WTC11 (cell line): ENCODE data around the gene FAM20A. TPM values are rescaled to one million over a fixed set of nuclear protein-coding genes. Genes with fewer than 3 reads are reported as not detected.

Source experiments
- ATAC-seq: fragments of 200-7000 bp; cut with Tn5 transposase; 2 replicates; pipeline ENCODE4 v1.10.0; 2021; ENCODE audit warnings: mild to moderate bottlenecking, moderate library complexity
- CTCF ChIA-PET: fragments of 300-600 bp; sonication (Branson Sonifier 250); formaldehyde crosslinking; loops from one replicate; lab custom pipeline; 2021; ENCODE audit warnings: antibody characterized with exemption; lab: Charles Lee
- POLR2A ChIA-PET: fragments of 350-600 bp; sonication (Branson Sonifier 250); formaldehyde crosslinking; loops from one replicate; lab custom pipeline; 2021; ENCODE audit warnings: antibody characterized with exemption; lab: Charles Lee
- DNase-seq: peaks from one replicate; pipeline ENCODE4 v3.0.0; 2021; ENCODE audit warnings: low spot score
- H3K27ac Mint-ChIP-seq: 2 replicates; pipeline ENCODE4 v1.8.0; 2021; ENCODE audit warnings: mixed read lengths
- H3K27me3 Mint-ChIP-seq: 2 replicates; pipeline ENCODE4 v1.8.0; 2021; ENCODE audit warnings: low read depth, mild to moderate bottlenecking, moderate library complexity, mixed read lengths
- H3K36me3 Mint-ChIP-seq: 2 replicates; pipeline ENCODE4 v1.8.0; 2021; ENCODE audit warnings: mixed read lengths
- H3K4me1 Mint-ChIP-seq: 2 replicates; pipeline ENCODE4 v1.8.0; 2022; ENCODE audit warnings: mixed read lengths
- H3K4me3 Mint-ChIP-seq: 2 replicates; pipeline ENCODE4 v1.8.0; 2021; ENCODE audit warnings: mild to moderate bottlenecking, moderate library complexity, mixed read lengths
- H3K9me3 Mint-ChIP-seq: 2 replicates; pipeline ENCODE4 v1.8.0; 2021; ENCODE audit warnings: mixed read lengths
- CDX4 ChIP-seq: fragments of 250-450 bp; sonication (Bioruptor Pico); IDR thresholded peaks from 2 replicates; pipeline ENCODE4 v1.9.0; 2021; ENCODE audit warnings: moderate library complexity, mild to moderate bottlenecking, inconsistent platforms, borderline replicate concordance
- CTCF ChIP-seq: fragments of 200-600 bp; IDR thresholded peaks from 2 replicates; pipeline ENCODE4 v1.8.0; 2022; ENCODE audit warnings: antibody characterized with exemption
- ELF4 ChIP-seq: sonication (generic); formaldehyde crosslinking; IDR thresholded peaks from 2 replicates; pipeline ENCODE4 v1.8.1; 2022; ENCODE audit warnings: low read depth, mild to moderate bottlenecking, moderate library complexity, missing genetic modification reagents
- ERG ChIP-seq: fragments of 250-450 bp; sonication (Bioruptor Pico); IDR thresholded peaks from 2 replicates; pipeline ENCODE4 v1.8.0; 2021; ENCODE audit warnings: mild to moderate bottlenecking
- GTF2I ChIP-seq: fragments of 250-450 bp; sonication (Bioruptor Pico); conservative IDR thresholded peaks from 2 replicates; pipeline ENCODE4 v1.4.0; 2021; ENCODE audit warnings: mild to moderate bottlenecking
- NFYB ChIP-seq: sonication (generic); formaldehyde crosslinking; conservative IDR thresholded peaks from 2 replicates; pipeline ENCODE4 v1.8.0; 2022; ENCODE audit warnings: low read depth, missing genetic modification reagents
- PRDM15 ChIP-seq: sonication (generic); formaldehyde crosslinking; IDR thresholded peaks from 2 replicates; pipeline ENCODE4 v1.8.0; 2022; ENCODE audit warnings: missing genetic modification reagents
- PRRX2 ChIP-seq: fragments of 250-450 bp; sonication (Bioruptor Pico); IDR thresholded peaks from 2 replicates; pipeline ENCODE4 v1.8.0; 2021; ENCODE audit warnings: mild to moderate bottlenecking
- SMAD3 ChIP-seq: sonication (generic); formaldehyde crosslinking; IDR thresholded peaks from 2 replicates; pipeline ENCODE4 v1.8.0; 2022; ENCODE audit warnings: missing genetic modification reagents, mild to moderate bottlenecking, borderline replicate concordance
- TEAD1 ChIP-seq: sonication (generic); formaldehyde crosslinking; IDR thresholded peaks from 2 replicates; pipeline ENCODE4 v1.8.0; 2022; ENCODE audit warnings: mild to moderate bottlenecking, missing genetic modification reagents
- TEAD4 ChIP-seq: sonication (generic); formaldehyde crosslinking; IDR thresholded peaks from 2 replicates; pipeline ENCODE4 v1.8.0; 2022; ENCODE audit warnings: mild to moderate bottlenecking, missing genetic modification reagents
- ZNF396 ChIP-seq: fragments of 250-450 bp; sonication (Bioruptor Pico); IDR thresholded peaks from 2 replicates; pipeline ENCODE4 v1.8.0; 2021; ENCODE audit warnings: mild to moderate bottlenecking, moderate library complexity, borderline replicate concordance
- ZNF425 ChIP-seq: fragments of 250-450 bp; sonication (Bioruptor Pico); conservative IDR thresholded peaks from 2 replicates; pipeline ENCODE4 v1.9.0; 2021; ENCODE audit warnings: mild to moderate bottlenecking
- total RNA-seq: library from RNA; stranded (reverse); gene quantifications from 3 replicates; pipeline ENCODE4 v1.2.3, GENCODE V29; 2021
- TF ChIP-seq, protein P1 (sequence below): fragments of 250-450 bp; sonication (Bioruptor Pico); IDR thresholded peaks from 2 replicates; pipeline ENCODE4 v1.9.0; 2021; ENCODE audit warnings: mild to moderate bottlenecking
- TF ChIP-seq, protein P2 (sequence below): sonication (generic); formaldehyde crosslinking; IDR thresholded peaks from 2 replicates; pipeline ENCODE4 v1.8.0; 2023; ENCODE audit warnings: mild to moderate bottlenecking, missing genetic modification reagents
- TF ChIP-seq, protein P3 (sequence below): sonication (generic); formaldehyde crosslinking; IDR thresholded peaks from 2 replicates; pipeline ENCODE4 v1.8.1; 2023; ENCODE audit warnings: mild to moderate bottlenecking, moderate library complexity, missing genetic modification reagents

Gene FAM20A
- total RNA-seq, 1 experiment from 2014 or later, result 5.8 TPM

DNA sequence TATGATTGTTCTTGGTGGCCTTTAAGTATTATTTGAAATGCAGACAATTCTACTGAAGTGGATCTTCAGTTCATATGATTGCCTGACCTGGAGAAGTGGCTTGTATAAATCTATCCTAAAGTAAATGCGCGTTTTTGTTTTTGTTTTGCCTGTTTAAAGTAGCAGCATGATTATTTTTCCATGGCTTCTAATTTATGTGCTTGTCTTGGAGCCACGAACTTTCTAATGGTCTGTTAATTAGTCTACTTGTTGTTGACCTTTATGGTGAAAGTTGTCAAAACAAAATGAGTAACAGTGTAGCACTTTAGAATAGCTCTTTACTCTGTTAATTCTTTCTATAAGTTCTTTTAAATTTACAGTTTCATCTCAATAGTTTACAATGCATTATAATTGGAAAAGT is 87.2 kb downstream of the FAM20A start:
- ChIA-PET CTCF (no interaction called here), POLR2A (no interaction called here)
- Mint-ChIP-seq H3K9me3 (peaks cover 30% of the 10 kb centered on the region), H3K4me1 (peaks cover 32% of the 10 kb centered on the region), H3K27me3 (no peaks in the 10 kb centered on the region; the same call in 1 of the 2 replicates), H3K27ac (peak overlapping the region; percentile 54; the same call in 1 of the 2 replicates), H3K4me3 (peak overlapping the region; percentile 98), H3K36me3 (peaks cover 37% of the 10 kb centered on the region)
- DNase-seq, result no peak
- TF ChIP-seq, protein P1, sequence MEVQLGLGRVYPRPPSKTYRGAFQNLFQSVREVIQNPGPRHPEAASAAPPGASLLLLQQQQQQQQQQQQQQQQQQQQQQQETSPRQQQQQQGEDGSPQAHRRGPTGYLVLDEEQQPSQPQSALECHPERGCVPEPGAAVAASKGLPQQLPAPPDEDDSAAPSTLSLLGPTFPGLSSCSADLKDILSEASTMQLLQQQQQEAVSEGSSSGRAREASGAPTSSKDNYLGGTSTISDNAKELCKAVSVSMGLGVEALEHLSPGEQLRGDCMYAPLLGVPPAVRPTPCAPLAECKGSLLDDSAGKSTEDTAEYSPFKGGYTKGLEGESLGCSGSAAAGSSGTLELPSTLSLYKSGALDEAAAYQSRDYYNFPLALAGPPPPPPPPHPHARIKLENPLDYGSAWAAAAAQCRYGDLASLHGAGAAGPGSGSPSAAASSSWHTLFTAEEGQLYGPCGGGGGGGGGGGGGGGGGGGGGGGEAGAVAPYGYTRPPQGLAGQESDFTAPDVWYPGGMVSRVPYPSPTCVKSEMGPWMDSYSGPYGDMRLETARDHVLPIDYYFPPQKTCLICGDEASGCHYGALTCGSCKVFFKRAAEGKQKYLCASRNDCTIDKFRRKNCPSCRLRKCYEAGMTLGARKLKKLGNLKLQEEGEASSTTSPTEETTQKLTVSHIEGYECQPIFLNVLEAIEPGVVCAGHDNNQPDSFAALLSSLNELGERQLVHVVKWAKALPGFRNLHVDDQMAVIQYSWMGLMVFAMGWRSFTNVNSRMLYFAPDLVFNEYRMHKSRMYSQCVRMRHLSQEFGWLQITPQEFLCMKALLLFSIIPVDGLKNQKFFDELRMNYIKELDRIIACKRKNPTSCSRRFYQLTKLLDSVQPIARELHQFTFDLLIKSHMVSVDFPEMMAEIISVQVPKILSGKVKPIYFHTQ (CRISPR knock-in tag), result no peak
- TF ChIP-seq ZNF396 (CRISPR knock-in tag) (no peak), ERG (CRISPR knock-in tag) (no peak), TEAD4 (CRISPR knock-in tag) (no peak), ELF4 (CRISPR knock-in tag) (no peak), NFYB (CRISPR knock-in tag) (no peak), CTCF (no peak)
- TF ChIP-seq, protein P2, sequence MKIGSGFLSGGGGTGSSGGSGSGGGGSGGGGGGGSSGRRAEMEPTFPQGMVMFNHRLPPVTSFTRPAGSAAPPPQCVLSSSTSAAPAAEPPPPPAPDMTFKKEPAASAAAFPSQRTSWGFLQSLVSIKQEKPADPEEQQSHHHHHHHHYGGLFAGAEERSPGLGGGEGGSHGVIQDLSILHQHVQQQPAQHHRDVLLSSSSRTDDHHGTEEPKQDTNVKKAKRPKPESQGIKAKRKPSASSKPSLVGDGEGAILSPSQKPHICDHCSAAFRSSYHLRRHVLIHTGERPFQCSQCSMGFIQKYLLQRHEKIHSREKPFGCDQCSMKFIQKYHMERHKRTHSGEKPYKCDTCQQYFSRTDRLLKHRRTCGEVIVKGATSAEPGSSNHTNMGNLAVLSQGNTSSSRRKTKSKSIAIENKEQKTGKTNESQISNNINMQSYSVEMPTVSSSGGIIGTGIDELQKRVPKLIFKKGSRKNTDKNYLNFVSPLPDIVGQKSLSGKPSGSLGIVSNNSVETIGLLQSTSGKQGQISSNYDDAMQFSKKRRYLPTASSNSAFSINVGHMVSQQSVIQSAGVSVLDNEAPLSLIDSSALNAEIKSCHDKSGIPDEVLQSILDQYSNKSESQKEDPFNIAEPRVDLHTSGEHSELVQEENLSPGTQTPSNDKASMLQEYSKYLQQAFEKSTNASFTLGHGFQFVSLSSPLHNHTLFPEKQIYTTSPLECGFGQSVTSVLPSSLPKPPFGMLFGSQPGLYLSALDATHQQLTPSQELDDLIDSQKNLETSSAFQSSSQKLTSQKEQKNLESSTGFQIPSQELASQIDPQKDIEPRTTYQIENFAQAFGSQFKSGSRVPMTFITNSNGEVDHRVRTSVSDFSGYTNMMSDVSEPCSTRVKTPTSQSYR (CRISPR knock-in tag), result no peak
- TF ChIP-seq, protein P3, sequence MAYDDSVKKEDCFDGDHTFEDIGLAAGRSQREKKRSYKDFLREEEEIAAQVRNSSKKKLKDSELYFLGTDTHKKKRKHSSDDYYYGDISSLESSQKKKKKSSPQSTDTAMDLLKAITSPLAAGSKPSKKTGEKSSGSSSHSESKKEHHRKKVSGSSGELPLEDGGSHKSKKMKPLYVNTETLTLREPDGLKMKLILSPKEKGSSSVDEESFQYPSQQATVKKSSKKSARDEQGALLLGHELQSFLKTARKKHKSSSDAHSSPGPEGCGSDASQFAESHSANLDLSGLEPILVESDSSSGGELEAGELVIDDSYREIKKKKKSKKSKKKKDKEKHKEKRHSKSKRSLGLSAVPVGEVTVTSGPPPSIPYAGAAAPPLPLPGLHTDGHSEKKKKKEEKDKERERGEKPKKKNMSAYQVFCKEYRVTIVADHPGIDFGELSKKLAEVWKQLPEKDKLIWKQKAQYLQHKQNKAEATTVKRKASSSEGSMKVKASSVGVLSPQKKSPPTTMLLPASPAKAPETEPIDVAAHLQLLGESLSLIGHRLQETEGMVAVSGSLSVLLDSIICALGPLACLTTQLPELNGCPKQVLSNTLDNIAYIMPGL (CRISPR knock-in tag), result no peak
- ATAC-seq, result no peak

DNA sequence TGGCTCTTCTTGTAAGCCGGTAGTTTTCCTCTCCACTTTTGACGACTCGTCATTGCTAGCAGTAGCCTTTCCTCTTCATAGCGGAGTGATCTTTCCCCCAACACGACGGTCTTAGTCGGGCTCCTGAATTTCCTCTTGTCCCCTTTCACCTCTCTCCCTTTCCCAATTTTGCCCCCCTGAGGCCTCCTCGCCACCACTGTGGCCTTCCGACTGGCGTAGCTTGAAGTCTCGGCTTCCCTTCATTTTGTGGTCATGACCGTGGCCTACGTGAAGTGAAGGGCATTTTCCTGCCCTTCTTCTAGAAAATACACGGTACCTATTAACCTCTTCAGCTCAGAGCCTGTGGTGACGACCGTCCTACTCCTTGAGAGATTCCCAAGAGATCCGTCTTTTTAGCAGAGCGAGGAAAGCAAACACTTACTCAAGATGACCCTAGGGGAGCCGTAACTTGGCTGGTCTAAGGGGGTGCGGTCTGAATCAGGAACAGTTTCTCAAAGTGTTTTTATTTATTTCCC is 88.2 kb downstream of the FAM20A start:
- peaks cover 32% of the 10 kb centered on the region for H3K4me1 Mint-ChIP-seq
- H3K27ac Mint-ChIP-seq, result peak overlapping the region; percentile 98
- POLR2A ChIA-PET, result interaction anchor here (1.0 to 2.7 kb wide), 3 partner anchors 45 to 101 kb away, joined by 4 to 14 read pairs (median 6); partner anchors contain the start of gene WIPI1
- CTCF ChIA-PET, result interaction anchor here (1.4 kb wide), 1 partner anchor 101 kb away, joined by 4 read pairs; no protein-coding TSS in a partner anchor
- peak overlapping the region; percentile 98 for H3K4me3 Mint-ChIP-seq
- no peaks in the 10 kb centered on the region; the same call in 1 of the 2 replicates for H3K27me3 Mint-ChIP-seq
- H3K9me3 Mint-ChIP-seq, result peaks cover 21% of the 10 kb centered on the region
- peaks cover 28% of the 10 kb centered on the region for H3K36me3 Mint-ChIP-seq
- no peak for DNase-seq
- ATAC-seq, result 0 out of 2 replicates have a peak, but pooled peaks have one; percentile 1
- TF ChIP-seq ZNF425 (no peak), SMAD3 (CRISPR knock-in tag) (no peak), PRRX2 (CRISPR knock-in tag) (no peak), NFYB (CRISPR knock-in tag) (no peak), PRDM15 (no peak), GTF2I (CRISPR knock-in tag) (no peak), TEAD1 (CRISPR knock-in tag) (no peak), CDX4 (CRISPR knock-in tag) (no peak)
